NCI-H128 (cell line): Measurements from ENCODE around the gene PPP1R7.

Experiments
- DNase-seq: peaks from one replicate; lab custom pipeline; 2025; ENCODE audit not compliant: unreplicated experiment; lab: John Stamatoyannopoulos, UW

Gene PPP1R7

DNA sequence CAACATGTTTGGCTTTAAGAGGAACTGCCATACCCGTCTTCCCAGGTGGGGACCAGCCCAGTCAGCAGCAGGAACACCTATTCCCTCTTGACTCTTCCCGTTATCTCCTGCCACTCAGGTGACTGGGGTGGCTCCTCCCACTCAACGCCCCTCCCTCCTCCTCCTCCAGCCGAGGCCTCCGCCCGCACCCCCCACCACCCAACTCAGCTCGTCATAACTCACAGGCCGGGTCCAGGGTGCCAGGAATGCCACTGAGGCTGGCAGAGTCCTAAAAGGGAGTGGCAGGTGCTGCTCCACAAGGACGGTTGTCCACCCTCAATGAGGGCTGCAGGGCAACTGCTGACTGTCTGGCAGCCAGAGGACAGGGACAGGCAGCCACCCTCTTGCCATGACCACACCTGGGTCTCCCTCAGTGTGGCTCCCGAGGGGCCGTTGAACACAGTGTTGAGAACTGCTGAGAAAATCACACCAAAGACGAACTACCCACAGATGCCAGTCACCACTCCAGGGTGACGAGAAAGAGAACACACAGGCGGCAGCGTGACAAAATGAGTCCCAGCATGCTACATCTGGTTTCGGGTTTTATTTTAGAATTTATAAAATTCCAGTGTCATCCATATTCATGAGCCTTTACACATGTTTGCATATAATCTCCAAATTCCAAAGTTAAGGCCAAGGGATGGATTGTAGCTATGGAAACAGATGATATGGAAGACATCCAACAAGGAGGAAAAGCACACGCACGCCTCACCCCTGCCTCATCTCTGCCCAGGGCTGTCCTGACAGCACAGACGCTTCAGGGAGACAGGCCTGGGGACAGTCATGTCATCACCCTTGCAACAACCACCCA, 76.7 kb downstream of the PPP1R7 start:
- DNase-seq = no peak

GRCh38 chr2:241227594-241227993, 77.3 kb downstream of the PPP1R7 start:
- no peak for DNase-seq

GRCh38 chr2:241228081-241228859, 78.0 kb downstream of the PPP1R7 start:
- no peak for DNase-seq

DNA sequence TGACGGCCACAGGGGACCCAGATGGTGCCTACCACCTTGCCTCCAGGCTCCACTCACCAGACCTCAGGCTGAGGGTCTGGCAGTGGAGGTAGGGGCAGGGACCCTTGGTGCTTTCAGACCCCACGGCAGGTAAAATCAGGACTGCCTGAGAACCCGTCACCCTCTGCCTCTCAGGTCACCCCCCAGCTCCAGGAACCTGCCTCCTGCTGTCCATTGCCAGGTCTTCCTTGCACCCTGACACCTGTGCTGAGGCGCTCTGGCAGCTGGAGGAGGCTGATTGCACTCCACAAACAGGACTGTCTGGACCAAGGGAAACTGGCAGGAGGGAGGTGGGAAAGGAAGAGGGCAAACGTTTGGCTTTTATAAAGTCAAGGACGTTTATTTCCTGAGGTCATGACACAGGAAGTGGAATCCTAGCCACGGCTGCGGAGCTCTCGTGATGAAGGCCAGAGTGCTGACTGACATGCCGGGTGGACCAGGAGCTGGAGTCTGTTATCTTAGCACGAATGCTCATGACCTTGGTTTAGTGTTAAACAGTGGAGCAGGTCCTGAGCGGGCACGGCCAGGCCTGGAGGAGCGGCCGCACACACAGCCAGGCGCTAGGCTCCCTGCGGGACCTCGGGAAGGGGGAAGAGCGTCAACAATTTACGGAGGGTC, 78.7 kb downstream of the PPP1R7 start:
- no peak for DNase-seq

- DNase-seq = no peak
Observed at GRCh38 chr2:241229563-241230401, 79.5 kb downstream of the PPP1R7 start.

- no peak for DNase-seq
Observed at GRCh38 chr2:241230435-241230834, 80.2 kb downstream of the PPP1R7 start.

GRCh38 chr2:241232736-241233575, 82.7 kb downstream of the PPP1R7 start:
- no peak for DNase-seq
